Activated naive CD4-positive, alpha-beta T cell treated with anti-CD3 and anti-CD28 coated beads, Interleukin-2, amount 50 U/mL, for 16 hours (primary cell): ENCODE data around the gene RBP3.

Source experiments
- DNase-seq: peaks from one replicate; pipeline ENCODE4 v3.0.0-alpha.2; 2020

RBP3 gene

GRCh38 chr10:47339186-47339735, 8.9 kb upstream of the RBP3 start:
- DNase-seq = no peak

GRCh38 chr10:47339759-47340607, 8.2 kb upstream of the RBP3 start:
- DNase-seq = no peak

GRCh38 chr10:47340608-47341170, 7.5 kb upstream of the RBP3 start:
- peak; percentile 73 for DNase-seq

- DNase-seq = no peak
Observed at GRCh38 chr10:47344996-47345870, 2.9 kb upstream of the RBP3 start.

DNA sequence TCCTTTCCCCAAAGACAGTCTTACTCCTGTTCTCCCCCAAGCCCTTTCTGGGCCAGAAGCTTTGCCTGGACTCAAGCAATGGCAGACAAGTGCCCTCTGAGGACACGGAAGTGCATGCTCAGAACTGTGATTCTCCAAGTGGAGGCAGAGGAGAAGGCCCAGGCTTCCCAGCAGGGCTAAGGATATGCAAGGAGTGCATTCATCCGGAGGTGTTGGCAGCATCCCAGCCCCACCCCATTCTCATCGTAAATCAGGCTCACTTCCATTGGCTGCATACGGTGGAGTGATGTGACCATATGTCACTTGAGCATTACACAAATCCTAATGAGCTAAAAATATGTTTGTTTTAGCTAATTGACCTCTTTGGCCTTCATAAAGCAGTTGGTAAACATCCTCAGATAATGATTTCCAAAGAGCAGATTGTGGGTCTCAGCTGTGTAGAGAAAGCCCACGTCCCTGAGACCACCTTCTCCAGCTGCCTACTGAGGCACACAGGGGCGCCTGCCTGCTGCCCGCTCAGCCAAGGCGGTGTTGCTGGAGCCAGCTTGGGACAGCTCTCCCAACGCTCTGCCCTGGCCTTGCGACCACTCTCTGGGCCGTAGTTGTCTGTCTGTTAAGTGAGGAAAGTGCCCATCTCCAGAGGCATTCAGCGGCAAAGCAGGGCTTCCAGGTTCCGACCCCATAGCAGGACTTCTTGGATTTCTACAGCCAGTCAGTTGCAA, 1.4 kb upstream of the RBP3 start:
- no peak for DNase-seq

DNA sequence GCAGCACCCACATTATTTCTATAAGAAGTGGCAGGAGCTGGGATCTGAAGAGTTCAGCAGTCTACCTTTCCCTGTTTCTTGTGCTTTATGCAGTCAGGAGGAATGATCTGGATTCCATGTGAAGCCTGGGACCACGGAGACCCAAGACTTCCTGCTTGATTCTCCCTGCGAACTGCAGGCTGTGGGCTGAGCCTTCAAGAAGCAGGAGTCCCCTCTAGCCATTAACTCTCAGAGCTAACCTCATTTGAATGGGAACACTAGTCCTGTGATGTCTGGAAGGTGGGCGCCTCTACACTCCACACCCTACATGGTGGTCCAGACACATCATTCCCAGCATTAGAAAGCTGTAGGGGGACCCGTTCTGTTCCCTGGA, 874 bp upstream of the RBP3 start:
- DNase-seq = no peak

- no peak for DNase-seq
Observed at GRCh38 chr10:47348661-47349470, 703 bp downstream of the RBP3 start.

- no peak for DNase-seq
Observed at GRCh38 chr10:47349516-47349915, 1.4 kb downstream of the RBP3 start.

DNA sequence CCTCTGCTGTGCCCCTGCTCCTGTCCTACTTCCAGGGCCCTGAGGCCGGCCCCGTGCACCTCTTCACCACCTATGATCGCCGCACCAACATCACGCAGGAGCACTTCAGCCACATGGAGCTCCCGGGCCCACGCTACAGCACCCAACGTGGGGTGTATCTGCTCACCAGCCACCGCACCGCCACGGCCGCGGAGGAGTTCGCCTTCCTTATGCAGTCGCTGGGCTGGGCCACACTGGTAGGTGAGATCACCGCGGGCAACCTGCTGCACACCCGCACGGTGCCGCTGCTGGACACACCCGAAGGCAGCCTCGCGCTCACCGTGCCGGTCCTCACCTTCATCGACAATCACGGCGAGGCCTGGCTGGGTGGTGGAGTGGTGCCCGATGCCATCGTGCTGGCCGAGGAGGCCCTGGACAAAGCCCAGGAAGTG, 1.8 kb downstream of the RBP3 start:
- DNase-seq = no peak

DNA sequence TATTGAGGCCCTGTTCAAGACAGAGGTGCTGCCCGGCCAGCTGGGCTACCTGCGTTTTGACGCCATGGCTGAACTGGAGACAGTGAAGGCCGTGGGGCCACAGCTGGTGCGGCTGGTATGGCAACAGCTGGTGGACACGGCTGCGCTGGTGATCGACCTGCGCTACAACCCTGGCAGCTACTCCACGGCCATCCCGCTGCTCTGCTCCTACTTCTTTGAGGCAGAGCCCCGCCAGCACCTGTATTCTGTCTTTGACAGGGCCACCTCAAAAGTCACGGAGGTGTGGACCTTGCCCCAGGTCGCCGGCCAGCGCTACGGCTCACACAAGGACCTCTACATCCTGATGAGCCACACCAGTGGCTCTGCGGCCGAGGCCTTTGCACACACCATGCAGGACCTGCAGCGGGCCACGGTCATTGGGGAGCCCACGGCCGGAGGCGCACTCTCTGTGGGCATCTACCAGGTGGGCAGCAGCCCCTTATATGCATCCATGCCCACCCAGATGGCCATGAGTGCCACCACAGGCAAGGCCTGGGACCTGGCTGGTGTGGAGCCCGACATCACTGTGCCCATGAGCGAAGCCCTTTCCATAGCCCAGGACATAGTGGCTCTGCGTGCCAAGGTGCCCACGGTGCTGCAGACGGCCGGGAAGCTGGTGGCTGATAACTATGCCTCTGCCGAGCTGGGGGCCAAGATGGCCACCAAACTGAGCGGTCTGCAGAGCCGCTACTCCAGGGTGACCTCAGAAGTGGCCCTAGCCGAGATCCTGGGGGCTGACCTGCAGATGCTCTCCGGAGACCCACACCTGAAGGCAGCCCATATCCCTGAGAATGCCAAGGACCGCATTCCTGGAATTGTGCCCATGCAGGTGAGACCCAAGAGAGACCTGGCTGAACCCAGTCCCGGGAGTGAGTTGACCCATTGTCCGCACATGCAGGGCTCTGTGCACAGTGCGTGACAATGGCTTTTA, 2.8 kb downstream of the RBP3 start:
- no peak for DNase-seq

GRCh38 chr10:47351899-47352815, 4.0 kb downstream of the RBP3 start:
- no peak for DNase-seq

GRCh38 chr10:47353351-47353750, 5.2 kb downstream of the RBP3 start:
- DNase-seq = no peak

DNA sequence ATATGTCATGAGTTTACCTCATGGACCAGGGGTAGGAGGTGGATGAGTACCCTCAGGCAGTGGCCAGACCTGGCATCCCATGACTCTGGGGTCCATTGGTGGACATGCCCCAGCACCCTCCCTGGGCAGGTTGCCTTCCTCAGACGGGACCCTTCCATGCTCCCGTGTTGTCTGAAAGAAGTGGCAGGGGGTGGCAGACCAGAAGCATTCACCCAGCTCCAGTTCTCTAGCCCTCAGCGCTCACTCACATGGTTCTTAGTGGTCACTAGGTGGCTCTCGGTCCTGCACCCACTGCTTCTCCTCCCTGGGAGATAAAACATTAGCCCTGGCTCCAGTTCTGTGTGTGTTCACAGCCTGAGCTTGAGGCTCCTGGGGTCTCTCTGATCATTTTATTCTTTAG, 6.0 kb downstream of the RBP3 start:
- no peak for DNase-seq

DNA sequence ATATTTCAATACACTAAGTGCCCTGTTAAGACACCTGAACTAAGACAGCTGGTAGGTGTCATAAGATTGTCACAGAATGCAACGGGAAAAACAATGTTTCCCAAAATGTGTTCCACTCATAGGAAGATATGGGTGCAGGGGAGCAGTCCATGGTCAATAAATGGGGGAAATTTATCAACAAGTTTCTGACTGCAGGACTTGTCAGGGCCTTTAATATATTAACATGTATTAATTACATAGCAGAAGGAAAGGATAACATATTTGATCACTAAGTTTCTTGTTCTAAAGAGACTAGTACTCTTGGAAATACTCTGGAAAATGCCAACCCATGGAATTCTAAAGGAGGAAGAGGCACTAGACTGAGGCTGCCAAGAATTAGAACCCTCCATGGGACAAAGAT, 6.7 kb downstream of the RBP3 start:
- DNase-seq = no peak

DNA sequence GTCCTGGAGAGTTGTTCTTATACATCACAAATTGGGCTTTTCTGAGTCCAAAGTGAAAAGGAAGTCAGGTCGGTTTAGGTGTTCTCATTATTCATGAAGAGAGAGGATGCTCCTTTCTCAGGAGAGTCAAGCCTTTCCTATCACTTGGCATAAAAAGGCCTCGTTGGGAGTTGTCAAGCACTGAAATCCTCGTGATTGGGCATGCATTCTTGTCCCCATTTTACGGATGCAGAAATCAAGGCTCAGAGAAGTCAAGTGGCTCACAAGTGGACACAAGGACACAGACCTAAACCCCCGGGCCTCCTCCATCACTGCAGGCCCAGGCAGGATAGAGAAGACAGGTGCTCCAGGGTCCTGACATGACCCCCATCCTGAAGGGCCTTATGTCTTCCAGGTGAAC, 8.5 kb downstream of the RBP3 start:
- DNase-seq = no peak

GRCh38 chr10:47357131-47357582, 9.0 kb downstream of the RBP3 start:
- no peak for DNase-seq

- no peak for DNase-seq
Observed at GRCh38 chr10:47357911-47358310, 9.7 kb downstream of the RBP3 start.

GRCh38 chr10:47358457-47358856, 10.3 kb downstream of the RBP3 start:
- DNase-seq = no peak

- DNase-seq = no peak
Observed at GRCh38 chr10:47359101-47359500, 10.9 kb downstream of the RBP3 start.
